GM21360 (cell line): Measurements from ENCODE around the gene TEX51.

Experiments used
- ATAC-seq: cut with Tn5 transposase; IDR thresholded peaks from one replicate; pipeline ENCODE4 v1.9.1; 2021; ENCODE audit warnings: mild to moderate bottlenecking, moderate library complexity; ENCODE audit not compliant: unreplicated experiment

The TEX51 gene

GRCh38 chr2:126898636-126899035 lies at the start of gene TEX51:
Gene TEX51 (plus strand): TSS chr2:126898890. CDS start chr2:126898919, 29 bp downstream.
- ATAC-seq: no peak

DNA sequence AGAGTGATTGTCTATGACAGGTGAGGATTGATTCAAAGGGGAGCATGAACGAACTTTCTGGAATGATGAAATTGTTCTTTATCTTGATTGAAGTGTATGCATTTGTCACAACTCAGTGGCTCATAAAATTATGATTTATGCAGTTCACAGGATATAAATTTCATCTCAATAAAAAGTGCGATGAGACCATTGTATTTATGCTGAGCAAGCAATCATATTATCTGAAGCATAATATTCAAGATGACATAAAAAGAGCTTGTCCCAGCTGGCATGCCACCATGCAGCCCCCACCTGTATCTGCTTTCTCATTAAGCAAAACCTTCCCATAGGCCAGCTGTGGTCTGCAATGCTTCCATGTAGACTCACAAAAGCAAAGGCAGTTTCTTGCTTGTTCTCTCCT lies 49.6 kb upstream of the TEX51 start:
- no peak for ATAC-seq

- no peak for ATAC-seq
These were observed 49.2 kb upstream of the TEX51 start for GRCh38 chr2:126849486-126849885.

- ATAC-seq: no peak
These were observed 48.6 kb upstream of the TEX51 start for GRCh38 chr2:126849991-126850535.

DNA sequence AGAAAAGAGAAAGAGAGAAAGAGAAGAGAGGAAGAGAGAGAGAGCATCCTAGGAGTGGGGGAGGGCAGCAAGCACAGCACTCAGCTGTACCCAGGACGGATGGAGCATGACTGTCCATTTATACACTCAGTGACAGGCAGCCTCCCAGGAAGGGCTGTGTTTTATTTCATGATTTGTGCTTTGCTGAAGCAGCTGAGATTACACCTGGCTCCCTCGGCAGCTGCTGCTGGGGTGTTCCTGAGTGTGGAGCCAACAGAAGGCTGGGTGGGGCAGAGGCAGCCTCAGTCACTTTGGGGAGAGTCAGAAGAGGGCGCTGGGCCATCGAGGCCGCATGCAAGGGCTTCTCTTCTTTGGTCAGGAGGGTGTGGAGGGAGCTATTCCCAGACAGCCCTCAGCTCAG lies 47.8 kb upstream of the TEX51 start:
- no peak for ATAC-seq

- no peak for ATAC-seq
These were observed 46.9 kb upstream of the TEX51 start for GRCh38 chr2:126851756-126852155.

DNA sequence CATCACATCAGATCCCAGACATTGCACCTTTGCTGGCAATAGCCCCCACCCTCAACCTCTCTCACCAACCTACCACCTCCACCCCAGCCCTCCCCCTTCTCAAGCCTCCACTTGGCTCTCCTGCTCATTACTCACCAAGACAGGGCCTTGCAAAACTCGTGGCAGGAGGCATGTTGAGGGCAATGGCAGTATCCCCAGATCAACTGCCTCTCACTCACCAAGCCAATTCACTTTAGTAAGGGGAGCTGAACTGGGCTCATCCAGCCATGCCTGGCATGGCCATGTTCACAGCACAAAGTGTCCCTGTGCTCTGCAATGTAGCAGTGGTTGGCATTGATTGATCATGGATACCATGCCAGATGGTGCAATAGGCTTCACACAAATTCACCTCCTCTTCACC lies 46.3 kb upstream of the TEX51 start:
- no peak for ATAC-seq

DNA sequence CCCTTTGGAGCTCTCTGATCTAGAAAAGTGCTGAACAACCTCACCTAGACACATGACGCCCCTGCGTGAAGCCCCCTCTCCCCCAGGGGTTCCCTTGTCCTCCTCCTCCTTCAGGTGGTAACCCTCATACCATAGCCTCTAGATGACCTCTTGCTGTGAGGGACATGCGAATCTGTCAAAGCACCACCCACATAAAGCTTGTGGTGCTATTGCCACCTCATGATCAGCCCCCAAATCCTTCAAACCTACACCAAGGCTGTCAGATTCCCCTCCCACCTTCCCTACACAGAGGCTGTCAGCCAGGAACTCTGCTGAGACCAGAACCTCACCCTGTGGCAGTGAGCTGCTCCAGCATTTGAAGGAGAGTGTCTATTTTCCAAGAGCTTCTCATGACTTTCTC lies 43.1 kb upstream of the TEX51 start:
- ATAC-seq: no peak

- no peak for ATAC-seq
These were observed 42.3 kb upstream of the TEX51 start for GRCh38 chr2:126856403-126856802.

GRCh38 chr2:126857502-126857901 lies 41.2 kb upstream of the TEX51 start:
- ATAC-seq: no peak

- no peak for ATAC-seq
These were observed 40.7 kb upstream of the TEX51 start for GRCh38 chr2:126858013-126858412.

GRCh38 chr2:126858436-126858835 lies 40.3 kb upstream of the TEX51 start:
- no peak for ATAC-seq

GRCh38 chr2:126858991-126859390 lies 39.7 kb upstream of the TEX51 start:
- no peak for ATAC-seq

DNA sequence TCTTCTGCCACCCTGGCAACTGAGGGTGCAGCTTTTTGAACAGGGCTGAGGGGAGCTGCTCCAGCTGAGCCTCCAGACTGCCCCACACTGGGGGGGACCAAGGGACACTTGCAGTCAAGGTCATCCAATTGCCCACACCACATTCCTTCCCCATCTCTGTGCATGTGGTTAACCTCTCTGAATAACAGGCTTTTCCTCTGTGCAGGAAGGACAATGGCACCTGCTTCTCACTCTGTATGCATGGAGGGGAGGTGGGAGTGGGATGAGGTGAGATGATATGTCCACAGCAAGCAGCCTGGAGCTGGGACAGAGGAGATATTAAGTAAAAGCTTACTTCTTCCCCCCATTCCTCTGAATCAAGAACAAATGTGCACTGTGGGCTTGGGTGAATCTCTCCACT lies 39.1 kb upstream of the TEX51 start:
- no peak for ATAC-seq

GRCh38 chr2:126860385-126860784 lies 38.3 kb upstream of the TEX51 start:
- ATAC-seq: no peak

- no peak for ATAC-seq
These were observed 36.0 kb upstream of the TEX51 start for GRCh38 chr2:126862730-126863129.

- no peak for ATAC-seq
These were observed 35.2 kb upstream of the TEX51 start for GRCh38 chr2:126863336-126864015.

GRCh38 chr2:126864861-126865260 lies 33.8 kb upstream of the TEX51 start:
- no peak for ATAC-seq

- no peak for ATAC-seq
These were observed 32.2 kb upstream of the TEX51 start for GRCh38 chr2:126866451-126866850.

GRCh38 chr2:126874961-126875360 lies 23.7 kb upstream of the TEX51 start:
- ATAC-seq: no peak

GRCh38 chr2:126876631-126877030 lies 22.1 kb upstream of the TEX51 start:
- ATAC-seq: no peak

- ATAC-seq: no peak
These were observed 21.6 kb upstream of the TEX51 start for GRCh38 chr2:126877041-126877440.
